Measurements from ENCODE around the gene TBX2. TPM values are rescaled to one million over a fixed set of nuclear protein-coding genes. Genes with fewer than 3 reads are reported as not detected.

The TBX2 gene
- total RNA-seq, 2 donors from 2014 or later, result 0.08 TPM; not detected in 1

DNA sequence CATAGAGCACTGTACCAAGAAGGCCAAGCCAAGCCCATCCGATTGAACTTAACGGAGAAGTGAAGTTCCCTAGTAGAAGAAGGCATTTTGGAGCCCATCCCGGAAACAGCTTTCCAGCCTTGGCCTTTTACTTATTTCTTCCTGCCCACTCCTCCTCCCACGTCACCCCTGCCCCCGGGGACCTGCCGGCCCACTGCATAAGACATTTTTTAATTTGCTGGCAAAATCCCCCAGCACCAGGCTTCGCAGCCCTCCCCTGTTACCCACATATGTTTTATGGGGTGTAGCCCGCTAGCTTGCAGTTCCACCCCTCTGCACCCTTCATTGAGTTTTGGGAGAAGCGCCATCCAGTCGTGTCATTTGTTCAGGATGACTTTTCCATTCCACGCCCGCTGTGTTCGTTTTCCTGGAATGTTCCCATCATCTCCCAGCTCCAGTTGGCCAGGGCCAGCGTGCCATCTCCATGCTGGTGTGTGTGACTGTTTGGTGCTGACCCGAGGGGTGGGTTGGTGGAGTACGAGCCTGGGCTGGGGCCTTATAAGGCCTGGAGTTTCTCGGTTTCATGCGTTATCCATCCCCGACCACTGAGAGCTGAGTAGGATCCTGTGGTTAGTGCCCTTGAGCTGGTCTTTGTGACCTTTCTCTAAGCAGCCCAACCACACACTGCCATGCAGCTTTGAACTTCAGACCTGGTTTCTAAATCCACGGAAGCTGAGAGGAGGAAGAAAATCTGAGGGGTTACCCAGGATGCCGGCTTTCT is 20.0 kb upstream of the TBX2 start:
- H3K27me3 Mint-ChIP-seq, result no peaks in the 10 kb centered on the region
- no peak overlapping the region for H3K4me3 Mint-ChIP-seq
- no peaks in the 10 kb centered on the region for H3K9me3 Mint-ChIP-seq
- no peaks in the 10 kb centered on the region for H3K4me1 Mint-ChIP-seq (ENCODE audit: low read depth in 2 of 2)
- no peak overlapping the region for H3K27ac Mint-ChIP-seq
- DNase-seq (ENCODE audit: low spot score), result no peak
- no peak for ATAC-seq
- H3K36me3 Mint-ChIP-seq, result no peaks in the 10 kb centered on the region

DNA sequence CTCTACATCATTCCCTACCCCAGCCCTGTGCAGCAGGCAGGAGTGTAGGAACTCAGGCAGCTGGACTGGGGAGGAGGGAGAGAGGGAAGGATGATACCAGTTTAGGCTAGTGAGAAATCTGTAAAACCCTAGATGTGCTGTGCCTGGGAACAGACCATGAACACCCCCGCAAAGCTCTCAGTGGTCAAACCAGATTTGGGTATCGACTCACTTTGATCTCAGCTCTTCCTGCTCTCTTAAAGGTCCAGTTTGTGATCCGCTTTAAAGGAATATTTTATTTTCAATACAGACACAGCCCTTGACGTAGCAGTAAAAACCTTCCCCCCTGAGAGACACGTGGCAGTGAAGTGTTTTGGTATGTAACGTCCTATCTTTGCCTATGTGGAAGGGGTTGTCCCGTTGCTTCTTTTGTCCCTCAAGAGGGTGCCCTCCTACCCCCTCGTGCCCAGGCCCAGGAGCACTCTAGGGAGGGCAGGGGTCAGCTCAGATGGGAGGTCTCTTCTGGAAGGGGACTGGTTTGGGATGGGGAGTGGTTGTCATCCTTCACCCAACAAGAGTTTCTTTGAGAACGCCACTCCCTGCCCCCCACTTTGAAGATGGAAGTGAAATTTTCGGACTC is 19.3 kb upstream of the TBX2 start:
- no peak overlapping the region for H3K27ac Mint-ChIP-seq
- H3K36me3 Mint-ChIP-seq, result no peaks in the 10 kb centered on the region
- DNase-seq (ENCODE audit: low spot score), result no peak
- no peaks in the 10 kb centered on the region for H3K9me3 Mint-ChIP-seq
- ATAC-seq, result no peak
- no peak overlapping the region for H3K4me3 Mint-ChIP-seq
- H3K4me1 Mint-ChIP-seq (ENCODE audit: low read depth in 2 of 2), result no peaks in the 10 kb centered on the region
- H3K27me3 Mint-ChIP-seq, result no peaks in the 10 kb centered on the region

DNA sequence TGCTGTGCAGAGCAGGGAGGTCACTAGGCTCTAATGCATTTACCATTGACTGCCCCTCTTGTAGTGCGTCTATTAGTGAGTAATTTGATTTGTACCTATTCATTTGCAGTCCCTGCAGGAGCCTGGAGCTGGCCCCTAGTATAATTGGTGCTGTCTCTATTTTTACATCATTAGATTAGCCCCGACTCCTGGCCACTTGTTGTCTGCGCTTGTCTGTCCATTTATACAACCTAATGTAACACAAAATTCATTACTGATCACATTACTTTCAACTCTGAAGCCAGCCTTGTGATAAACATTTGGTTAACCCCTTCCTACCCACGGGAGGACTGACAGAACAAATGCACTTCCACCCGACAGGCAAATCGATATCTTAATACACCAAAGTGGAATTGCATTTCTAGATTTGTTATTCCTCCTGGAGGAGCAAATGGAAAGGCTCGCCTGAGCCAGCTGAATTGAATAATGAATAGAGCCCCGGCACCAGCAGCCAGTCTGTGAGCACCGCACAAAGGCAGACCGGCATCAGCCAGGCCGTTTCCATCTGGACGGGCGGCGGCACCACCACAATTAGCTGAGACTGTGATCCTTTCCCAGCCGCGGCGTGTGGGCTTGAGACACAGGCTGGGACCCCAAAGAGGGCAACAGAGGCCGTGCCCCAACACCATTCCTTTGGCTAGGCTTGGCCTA is 18.7 kb upstream of the TBX2 start:
- no peaks in the 10 kb centered on the region for H3K27me3 Mint-ChIP-seq
- no peaks in the 10 kb centered on the region for H3K9me3 Mint-ChIP-seq
- no peak for ATAC-seq
- no peak for DNase-seq (ENCODE audit: low spot score)
- H3K4me3 Mint-ChIP-seq, result no peak overlapping the region
- H3K27ac Mint-ChIP-seq, result no peak overlapping the region
- no peaks in the 10 kb centered on the region for H3K36me3 Mint-ChIP-seq
- no peaks in the 10 kb centered on the region for H3K4me1 Mint-ChIP-seq (ENCODE audit: low read depth in 2 of 2)

DNA sequence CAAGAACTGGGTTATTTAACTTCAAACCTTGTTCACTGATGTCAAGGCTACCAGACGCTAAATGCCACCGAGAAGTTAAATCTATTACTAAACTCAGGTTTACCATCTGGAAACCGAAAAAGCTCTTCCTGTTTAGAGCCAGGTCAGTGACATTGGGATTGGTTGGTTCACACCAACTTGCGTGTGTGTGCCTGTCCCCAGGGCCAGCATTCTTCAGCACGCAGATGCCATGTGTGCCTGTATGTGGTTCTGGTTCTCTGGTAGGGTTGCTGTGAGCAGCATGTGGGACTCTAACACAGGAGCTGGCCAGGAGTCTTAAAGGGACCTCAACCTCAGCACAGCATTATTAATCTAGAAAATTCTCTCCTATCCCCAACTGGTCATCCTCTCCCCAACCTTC is 18.1 kb upstream of the TBX2 start:
- ATAC-seq (no peak), DNase-seq (ENCODE audit: low spot score) (no peak)
- H3K27me3 Mint-ChIP-seq, result no peaks in the 10 kb centered on the region
- H3K4me3 Mint-ChIP-seq, result no peak overlapping the region
- no peak overlapping the region for H3K27ac Mint-ChIP-seq
- no peaks in the 10 kb centered on the region for H3K9me3 Mint-ChIP-seq
- no peaks in the 10 kb centered on the region for H3K4me1 Mint-ChIP-seq (ENCODE audit: low read depth in 2 of 2)
- no peaks in the 10 kb centered on the region for H3K36me3 Mint-ChIP-seq

DNA sequence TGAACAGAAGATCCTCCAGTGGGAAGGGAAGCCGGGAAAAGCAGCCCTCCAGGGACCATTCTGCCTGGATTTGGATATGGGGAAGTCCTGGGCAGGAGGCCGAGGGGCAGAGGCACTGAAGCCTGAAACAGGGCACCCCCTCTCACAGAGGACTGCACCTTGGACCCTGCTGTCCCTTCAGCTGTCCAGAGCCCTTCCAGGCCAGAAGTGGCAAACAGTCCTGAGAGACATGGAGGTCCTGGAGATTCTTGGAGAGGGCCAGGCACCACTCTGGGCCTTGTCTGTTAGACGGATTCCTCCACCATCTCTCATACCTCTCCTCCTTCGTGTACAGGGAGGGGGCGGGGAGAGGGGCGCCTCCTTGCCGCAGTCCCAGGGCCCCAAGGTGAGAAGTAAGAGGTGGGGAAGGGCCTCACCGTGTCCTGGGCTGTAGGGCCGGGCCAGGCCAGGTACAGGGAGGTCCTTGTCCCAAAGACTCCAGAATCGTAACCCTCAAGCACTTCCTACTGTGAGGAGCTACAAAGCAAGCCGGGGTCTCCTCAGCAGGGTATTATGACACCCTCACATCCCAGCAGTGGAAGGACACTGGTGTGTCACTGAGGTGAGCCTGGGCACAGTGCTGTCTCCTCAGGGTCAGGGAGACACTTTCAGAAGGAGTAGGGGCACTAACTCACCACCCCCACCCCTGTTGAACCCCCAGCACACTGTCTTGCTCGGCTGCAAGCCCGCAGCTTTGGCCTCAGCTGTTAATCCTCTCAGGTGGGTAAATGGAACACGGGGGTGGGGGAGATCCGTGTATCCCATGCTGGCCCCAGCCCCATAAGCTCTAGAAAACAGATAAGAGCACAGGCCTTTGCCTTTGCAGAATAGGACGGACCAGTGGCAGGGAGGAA is 16.6 kb upstream of the TBX2 start:
- no peaks in the 10 kb centered on the region for H3K27me3 Mint-ChIP-seq
- no peak overlapping the region for H3K4me3 Mint-ChIP-seq
- H3K36me3 Mint-ChIP-seq, result no peaks in the 10 kb centered on the region
- no peak overlapping the region for H3K27ac Mint-ChIP-seq
- no peaks in the 10 kb centered on the region for H3K9me3 Mint-ChIP-seq
- no peaks in the 10 kb centered on the region for H3K4me1 Mint-ChIP-seq (ENCODE audit: low read depth in 2 of 2)
- DNase-seq (ENCODE audit: low spot score), result no peak
- ATAC-seq, result no peak

DNA sequence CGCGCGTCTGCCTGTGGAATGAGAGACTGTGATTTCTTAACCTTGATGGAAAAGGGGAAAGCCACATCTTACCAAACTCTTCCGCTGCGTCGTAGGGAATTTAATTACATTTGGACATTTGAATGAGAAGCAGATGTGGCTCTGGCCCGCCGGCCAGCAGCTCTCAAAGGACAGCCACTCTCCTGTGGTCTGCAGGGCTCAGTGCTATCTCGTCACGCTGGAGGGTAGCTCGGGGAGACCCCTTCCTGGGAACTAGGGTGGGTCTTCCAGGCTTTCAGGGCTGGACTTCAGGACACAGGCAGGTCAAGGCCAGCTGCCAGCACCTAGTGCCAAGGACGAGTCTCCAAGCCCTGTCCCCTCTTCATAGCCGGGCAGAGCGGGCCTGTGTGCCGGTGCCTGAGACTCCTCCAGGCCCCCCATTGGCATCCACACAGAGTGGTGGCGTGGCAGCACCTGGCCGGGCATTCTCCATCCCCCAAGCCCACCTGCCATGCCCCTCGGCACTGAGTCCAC is 15.9 kb upstream of the TBX2 start:
- Mint-ChIP-seq H3K27ac (no peak overlapping the region), H3K27me3 (no peaks in the 10 kb centered on the region), H3K36me3 (no peaks in the 10 kb centered on the region), H3K4me3 (no peak overlapping the region), H3K9me3 (no peaks in the 10 kb centered on the region), H3K4me1 (ENCODE audit: low read depth in 2 of 2) (no peaks in the 10 kb centered on the region)
- no peak for DNase-seq (ENCODE audit: low spot score)
- no peak for ATAC-seq

DNA sequence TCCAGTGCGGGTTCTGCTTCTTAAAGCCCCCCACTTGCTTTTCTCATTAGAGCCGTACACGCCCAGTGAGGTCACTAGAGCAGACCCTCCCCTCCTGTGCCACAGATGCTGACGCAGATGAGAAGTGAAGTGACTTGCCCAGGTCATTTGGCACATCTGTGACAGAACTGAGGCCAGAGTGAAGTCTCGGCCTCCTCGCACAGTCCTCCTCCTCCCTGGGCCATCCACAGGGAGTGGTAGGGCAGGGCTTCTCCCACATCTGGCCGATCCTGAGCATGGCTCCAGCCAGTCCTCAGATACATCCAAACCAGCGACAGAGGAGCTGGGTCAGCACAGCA is 15.3 kb upstream of the TBX2 start:
- DNase-seq (ENCODE audit: low spot score), result no peak
- Mint-ChIP-seq H3K36me3 (no peaks in the 10 kb centered on the region), H3K27me3 (no peaks in the 10 kb centered on the region), H3K4me1 (ENCODE audit: low read depth in 2 of 2) (peaks cover 4 to 5% of the 10 kb centered on the region in 2 donors), H3K4me3 (no peak overlapping the region), H3K9me3 (no peaks in the 10 kb centered on the region), H3K27ac (no peak overlapping the region)
- no peak for ATAC-seq

DNA sequence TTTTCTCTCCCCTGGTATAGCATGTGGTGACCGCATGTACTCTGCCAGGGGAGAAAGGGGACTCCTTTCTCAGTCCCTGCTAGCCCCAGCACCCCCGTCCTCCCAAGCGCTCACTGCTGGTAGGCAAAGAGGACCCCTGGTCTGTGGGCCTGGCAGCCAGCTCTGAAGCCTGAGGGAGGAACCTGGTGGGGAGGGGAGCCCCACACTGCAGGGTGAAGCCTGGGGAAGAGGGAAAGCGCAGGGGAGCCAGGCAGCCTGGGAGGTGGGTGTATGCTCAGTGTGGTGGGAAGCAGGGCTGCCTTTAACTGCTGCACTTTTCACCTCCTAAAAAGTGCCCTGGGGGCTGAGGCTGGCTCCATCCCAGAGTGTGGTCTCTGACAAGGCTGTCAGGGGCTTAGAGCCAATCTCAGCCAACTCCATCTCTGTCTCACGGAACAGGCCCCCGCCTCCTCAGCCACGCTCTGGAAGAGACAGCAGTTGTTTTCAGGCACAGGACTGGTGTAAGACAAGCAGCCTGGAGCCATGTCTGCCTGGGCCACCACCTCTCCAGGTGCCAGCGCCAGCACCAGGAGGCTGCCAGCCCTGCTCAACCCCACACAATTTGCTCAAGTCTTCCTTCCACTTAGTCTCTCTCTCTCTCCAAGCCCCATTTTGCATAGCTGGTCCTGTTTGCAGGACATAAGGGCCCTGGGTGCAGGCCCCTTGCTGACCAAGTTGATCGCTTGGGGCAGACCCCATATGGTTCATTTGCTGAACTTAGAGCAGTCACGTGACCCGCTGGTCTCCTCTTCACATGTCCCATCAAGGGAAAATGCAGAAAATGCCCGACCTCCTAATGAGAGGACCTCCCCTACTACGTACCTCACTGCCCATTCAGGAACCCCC is 14.7 kb upstream of the TBX2 start:
- no peaks in the 10 kb centered on the region for H3K9me3 Mint-ChIP-seq
- peak in 1 of 2 donors; percentile 2 for ATAC-seq
- no peak for DNase-seq (ENCODE audit: low spot score)
- no peaks in the 10 kb centered on the region for H3K36me3 Mint-ChIP-seq
- peaks cover 5 to 6% of the 10 kb centered on the region in 2 donors for H3K4me1 Mint-ChIP-seq (ENCODE audit: low read depth in 2 of 2)
- no peak overlapping the region for H3K4me3 Mint-ChIP-seq
- no peak overlapping the region for H3K27ac Mint-ChIP-seq
- no peaks in the 10 kb centered on the region for H3K27me3 Mint-ChIP-seq

DNA sequence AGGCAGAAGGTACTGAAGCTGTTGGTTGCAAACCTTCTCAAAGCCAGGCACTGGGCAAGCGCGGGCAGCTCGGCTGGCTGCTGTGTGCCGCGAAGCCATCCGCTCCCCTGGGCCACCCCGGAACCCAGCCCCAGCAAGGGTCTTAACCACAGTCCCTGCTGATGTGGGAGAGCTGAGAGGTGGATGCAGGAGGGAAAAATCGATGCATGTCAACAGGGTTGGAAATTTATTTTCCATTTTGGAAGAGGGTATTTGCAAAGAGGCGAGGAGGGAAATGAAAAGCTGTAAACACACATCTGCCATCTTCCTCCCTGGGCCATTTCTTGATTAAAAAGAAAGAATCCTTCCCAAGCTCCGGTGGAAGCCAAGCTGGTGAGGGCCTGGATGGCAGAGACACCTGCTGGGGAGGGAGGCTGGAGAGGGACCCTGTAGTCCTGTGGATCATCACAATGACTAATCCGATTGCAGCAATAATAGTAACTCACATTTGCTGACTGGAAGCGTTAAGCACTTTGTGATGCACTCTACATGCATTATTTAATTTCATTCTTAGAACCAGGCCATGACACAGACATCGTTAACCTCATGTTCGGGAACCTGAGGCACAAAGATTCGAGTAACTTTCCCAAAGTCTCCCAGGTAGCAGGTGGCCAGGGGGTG is 13.9 kb upstream of the TBX2 start:
- no peak overlapping the region for H3K4me3 Mint-ChIP-seq
- no peak for ATAC-seq

DNA sequence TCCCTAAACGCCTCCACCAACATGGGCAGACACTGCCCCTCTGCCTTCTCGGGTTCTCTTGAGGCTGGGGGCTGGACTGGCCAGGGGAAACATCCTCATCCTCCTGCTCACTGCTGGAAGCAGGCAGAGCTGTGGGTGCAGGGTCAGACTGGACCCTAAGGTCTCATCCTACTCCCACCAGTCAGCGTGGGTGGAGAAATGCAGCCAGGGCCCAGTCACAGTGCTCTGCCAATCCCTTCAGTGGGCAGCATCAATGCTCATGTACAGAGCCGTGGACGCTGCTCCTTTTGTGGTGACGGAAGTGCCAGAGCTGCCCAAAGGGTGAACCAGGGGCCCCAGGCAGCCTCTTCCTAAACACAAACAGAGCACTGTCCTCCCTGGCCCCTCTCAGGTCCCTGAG is 13.4 kb upstream of the TBX2 start:
- Mint-ChIP-seq H3K9me3 (no peaks in the 10 kb centered on the region), H3K36me3 (no peaks in the 10 kb centered on the region), H3K27ac (no peak overlapping the region), H3K27me3 (no peaks in the 10 kb centered on the region), H3K4me1 (ENCODE audit: low read depth in 2 of 2) (peaks cover 5 to 6% of the 10 kb centered on the region in 2 donors), H3K4me3 (no peak overlapping the region)
- ATAC-seq (no peak), DNase-seq (ENCODE audit: low spot score) (no peak)

More for the DNA sequence above, 13.9 kb upstream of the TBX2 start:
- H3K9me3 Mint-ChIP-seq, result no peaks in the 10 kb centered on the region
- H3K27ac Mint-ChIP-seq, result no peak overlapping the region
- peaks cover 5 to 6% of the 10 kb centered on the region in 2 donors for H3K4me1 Mint-ChIP-seq (ENCODE audit: low read depth in 2 of 2)
- no peaks in the 10 kb centered on the region for H3K27me3 Mint-ChIP-seq
- DNase-seq (ENCODE audit: low spot score), result no peak
- no peaks in the 10 kb centered on the region for H3K36me3 Mint-ChIP-seq

DNA sequence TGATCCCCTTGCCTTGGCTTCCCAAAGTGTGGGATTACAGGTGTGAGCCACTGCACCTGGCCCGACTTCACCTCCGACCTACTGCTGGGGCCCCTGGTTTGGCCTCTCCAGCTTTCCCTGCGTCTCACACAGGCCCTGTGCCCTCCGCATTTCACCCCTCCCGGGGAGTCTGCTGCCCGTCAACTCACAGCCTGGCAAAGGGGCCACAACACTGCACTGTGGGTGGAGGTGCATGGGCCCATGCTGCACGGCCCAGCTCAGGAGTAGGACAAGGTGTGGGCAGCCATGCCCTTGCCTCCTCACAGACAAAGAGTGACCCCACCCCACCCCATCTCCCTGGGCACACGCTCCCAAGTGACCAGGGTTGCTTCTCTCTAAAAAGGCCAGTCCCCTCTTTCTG is 12.6 kb upstream of the TBX2 start:
- Mint-ChIP-seq H3K4me3 (no peak overlapping the region), H3K27ac (no peak overlapping the region), H3K9me3 (no peaks in the 10 kb centered on the region), H3K27me3 (no peaks in the 10 kb centered on the region), H3K4me1 (ENCODE audit: low read depth in 2 of 2) (peaks cover 5 to 6% of the 10 kb centered on the region in 2 donors), H3K36me3 (no peaks in the 10 kb centered on the region)
- no peak for ATAC-seq
- DNase-seq (ENCODE audit: low spot score), result no peak

DNA sequence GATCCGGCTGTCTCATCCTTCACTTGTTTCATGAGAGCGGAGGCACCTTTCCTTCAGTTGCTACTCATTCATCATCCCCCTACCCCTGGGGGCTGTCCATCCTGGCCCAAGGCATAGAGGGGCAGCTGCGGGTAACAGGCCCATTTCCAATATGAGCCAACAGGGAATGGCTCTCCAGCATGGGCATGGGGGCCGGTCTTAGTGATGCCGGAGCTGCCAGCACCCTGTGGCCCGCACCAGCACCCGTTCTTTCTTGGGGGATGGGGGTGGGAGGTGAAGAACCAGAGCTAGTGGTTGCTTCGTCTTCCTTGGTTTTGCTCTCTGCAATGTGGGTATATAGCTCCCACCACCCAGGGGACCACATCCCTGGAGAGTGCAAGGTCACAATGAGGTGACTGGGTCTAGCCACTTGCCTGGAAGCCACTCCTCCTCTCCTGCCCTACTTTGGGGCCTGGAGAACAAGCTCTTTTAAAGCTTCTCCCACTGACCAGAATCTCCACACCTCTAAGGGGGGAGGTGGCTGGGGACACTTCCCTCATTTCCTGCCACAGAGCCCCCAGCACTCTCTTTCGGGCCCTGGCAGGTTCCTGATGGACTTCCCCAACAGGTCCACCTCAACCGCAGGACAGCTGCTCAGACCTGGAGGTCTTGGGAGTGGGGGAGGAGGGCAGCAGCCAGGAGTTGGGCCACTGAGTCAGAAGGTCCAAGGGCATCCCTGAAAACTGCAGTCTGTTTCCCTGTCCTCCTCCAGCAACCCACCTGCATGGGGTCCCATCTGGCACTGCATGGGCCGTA is 11.9 kb upstream of the TBX2 start:
- H3K27me3 Mint-ChIP-seq, result no peaks in the 10 kb centered on the region
- H3K27ac Mint-ChIP-seq, result no peak overlapping the region
- DNase-seq (ENCODE audit: low spot score) (peak; percentile 44), ATAC-seq (no peak)
- H3K36me3 Mint-ChIP-seq, result no peaks in the 10 kb centered on the region
- peaks cover 5 to 6% of the 10 kb centered on the region in 2 donors for H3K4me1 Mint-ChIP-seq (ENCODE audit: low read depth in 2 of 2)
- no peaks in the 10 kb centered on the region for H3K9me3 Mint-ChIP-seq
- H3K4me3 Mint-ChIP-seq, result no peak overlapping the region
